ENCODE measurements around the gene GNAO1.

GRCh38 chr16:56238188-56238587 lies 46.9 kb downstream of the GNAO1 start:
- no peak for TF ChIP-seq POLR2A (IDR thresholded peaks at IDR 0.05)
- no peak for TF ChIP-seq CTCF (IDR thresholded peaks at IDR 0.05)
